ENCODE measurements around the gene JAK1.

DNA sequence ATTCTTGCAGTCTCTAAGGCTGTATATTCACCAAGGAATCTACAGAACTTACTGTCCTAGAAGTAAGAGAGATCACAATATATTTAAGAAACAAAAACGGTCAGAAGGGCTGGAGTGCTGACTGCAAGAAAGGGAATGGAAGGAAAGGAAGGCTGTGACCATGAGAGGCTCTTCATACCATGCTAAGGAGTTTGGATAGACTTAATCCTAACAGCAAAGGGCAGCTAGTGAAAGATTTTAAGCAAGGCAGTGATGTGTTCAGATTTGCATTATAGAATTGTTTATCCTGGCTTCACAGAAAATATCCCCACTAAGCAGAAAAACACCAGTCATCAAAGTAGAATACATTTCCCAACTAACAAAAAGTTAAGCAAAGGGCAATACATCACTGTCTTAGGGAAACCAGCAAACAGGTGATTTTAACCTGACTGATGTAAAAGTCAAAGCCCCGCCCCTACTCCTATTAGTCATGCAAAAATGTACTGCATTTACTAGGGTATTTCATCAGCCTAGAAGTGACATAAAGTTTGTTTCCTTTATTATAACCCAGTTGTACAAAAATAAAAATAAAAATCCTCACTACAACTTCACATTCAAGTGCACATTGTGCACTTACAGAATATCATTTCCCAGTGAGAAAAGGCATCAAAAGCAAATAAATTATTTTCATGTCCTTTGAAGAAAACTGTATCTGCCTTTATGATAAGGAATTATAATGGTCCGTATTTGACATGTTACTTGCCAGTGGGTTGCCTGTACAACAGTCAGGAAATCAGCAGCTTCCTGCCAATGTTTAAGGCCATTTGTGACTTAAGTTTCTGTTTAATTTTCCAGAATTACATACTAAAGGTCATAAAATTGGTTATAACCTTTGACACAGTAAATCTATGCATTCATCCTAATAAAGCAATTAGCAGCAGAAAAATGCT is 17.2 kb downstream of the JAK1 start:
- TF ChIP-seq, protein P1, sequence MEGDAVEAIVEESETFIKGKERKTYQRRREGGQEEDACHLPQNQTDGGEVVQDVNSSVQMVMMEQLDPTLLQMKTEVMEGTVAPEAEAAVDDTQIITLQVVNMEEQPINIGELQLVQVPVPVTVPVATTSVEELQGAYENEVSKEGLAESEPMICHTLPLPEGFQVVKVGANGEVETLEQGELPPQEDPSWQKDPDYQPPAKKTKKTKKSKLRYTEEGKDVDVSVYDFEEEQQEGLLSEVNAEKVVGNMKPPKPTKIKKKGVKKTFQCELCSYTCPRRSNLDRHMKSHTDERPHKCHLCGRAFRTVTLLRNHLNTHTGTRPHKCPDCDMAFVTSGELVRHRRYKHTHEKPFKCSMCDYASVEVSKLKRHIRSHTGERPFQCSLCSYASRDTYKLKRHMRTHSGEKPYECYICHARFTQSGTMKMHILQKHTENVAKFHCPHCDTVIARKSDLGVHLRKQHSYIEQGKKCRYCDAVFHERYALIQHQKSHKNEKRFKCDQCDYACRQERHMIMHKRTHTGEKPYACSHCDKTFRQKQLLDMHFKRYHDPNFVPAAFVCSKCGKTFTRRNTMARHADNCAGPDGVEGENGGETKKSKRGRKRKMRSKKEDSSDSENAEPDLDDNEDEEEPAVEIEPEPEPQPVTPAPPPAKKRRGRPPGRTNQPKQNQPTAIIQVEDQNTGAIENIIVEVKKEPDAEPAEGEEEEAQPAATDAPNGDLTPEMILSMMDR (conservative IDR thresholded peaks at IDR 0.05; ENCODE audit: low read depth in 2 of 2), result no peak
- TF ChIP-seq, protein P2, sequence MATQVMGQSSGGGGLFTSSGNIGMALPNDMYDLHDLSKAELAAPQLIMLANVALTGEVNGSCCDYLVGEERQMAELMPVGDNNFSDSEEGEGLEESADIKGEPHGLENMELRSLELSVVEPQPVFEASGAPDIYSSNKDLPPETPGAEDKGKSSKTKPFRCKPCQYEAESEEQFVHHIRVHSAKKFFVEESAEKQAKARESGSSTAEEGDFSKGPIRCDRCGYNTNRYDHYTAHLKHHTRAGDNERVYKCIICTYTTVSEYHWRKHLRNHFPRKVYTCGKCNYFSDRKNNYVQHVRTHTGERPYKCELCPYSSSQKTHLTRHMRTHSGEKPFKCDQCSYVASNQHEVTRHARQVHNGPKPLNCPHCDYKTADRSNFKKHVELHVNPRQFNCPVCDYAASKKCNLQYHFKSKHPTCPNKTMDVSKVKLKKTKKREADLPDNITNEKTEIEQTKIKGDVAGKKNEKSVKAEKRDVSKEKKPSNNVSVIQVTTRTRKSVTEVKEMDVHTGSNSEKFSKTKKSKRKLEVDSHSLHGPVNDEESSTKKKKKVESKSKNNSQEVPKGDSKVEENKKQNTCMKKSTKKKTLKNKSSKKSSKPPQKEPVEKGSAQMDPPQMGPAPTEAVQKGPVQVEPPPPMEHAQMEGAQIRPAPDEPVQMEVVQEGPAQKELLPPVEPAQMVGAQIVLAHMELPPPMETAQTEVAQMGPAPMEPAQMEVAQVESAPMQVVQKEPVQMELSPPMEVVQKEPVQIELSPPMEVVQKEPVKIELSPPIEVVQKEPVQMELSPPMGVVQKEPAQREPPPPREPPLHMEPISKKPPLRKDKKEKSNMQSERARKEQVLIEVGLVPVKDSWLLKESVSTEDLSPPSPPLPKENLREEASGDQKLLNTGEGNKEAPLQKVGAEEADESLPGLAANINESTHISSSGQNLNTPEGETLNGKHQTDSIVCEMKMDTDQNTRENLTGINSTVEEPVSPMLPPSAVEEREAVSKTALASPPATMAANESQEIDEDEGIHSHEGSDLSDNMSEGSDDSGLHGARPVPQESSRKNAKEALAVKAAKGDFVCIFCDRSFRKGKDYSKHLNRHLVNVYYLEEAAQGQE (IDR thresholded peaks at IDR 0.05; ENCODE audit: unreplicated experiment), result no peak
- no peak for TF ChIP-seq EZH2 (IDR thresholded peaks at IDR 0.05; ENCODE audit: low read depth, unreplicated experiment)
- TF ChIP-seq, protein P3, sequence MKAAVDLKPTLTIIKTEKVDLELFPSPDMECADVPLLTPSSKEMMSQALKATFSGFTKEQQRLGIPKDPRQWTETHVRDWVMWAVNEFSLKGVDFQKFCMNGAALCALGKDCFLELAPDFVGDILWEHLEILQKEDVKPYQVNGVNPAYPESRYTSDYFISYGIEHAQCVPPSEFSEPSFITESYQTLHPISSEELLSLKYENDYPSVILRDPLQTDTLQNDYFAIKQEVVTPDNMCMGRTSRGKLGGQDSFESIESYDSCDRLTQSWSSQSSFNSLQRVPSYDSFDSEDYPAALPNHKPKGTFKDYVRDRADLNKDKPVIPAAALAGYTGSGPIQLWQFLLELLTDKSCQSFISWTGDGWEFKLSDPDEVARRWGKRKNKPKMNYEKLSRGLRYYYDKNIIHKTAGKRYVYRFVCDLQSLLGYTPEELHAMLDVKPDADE (IDR thresholded peaks at IDR 0.05), result no peak

Data from GM23338 (cell line).